OCI-LY7 (cell line): ENCODE data around the gene OGFOD3. TPM values are rescaled to one million over a fixed set of nuclear protein-coding genes. Genes with fewer than 3 reads are reported as not detected.
A peak's percentile ranks its signal among the peaks of the same experiment; 100 is the strongest.

Source experiments
- BruUV-seq: library from RNA; stranded (reverse); fragments of 400-500 nt; replicated peaks from 2 replicates; lab custom pipeline; 2021; lab: Mats Ljungman, UMichigan
- CTCF ChIA-PET: fragments of 300-600 bp; sonication (Branson Sonifier 250); formaldehyde crosslinking; loops from one replicate; lab custom pipeline; 2022; ENCODE audit warnings: antibody characterized with exemption; ENCODE audit not compliant: unreplicated experiment; lab: Charles Lee
- POLR2A ChIA-PET: fragments of 300-600 bp; sonication (Branson Sonifier 250); formaldehyde crosslinking; loops from one replicate; lab custom pipeline; 2022; ENCODE audit warnings: antibody characterized with exemption; lab: Charles Lee
- DNase-seq: peaks from one replicate; pipeline ENCODE4 v3.0.0-alpha.2; 2015; ENCODE audit warnings: low spot score
- H2AFZ ChIP-seq: fragments of 200-600 bp; sonication (generic), shearing (Covaris generic); 2 replicates; pipeline ENCODE4 v1.6.1; 2014; ENCODE audit warnings: mild to moderate bottlenecking, antibody characterized with exemption, low read length, moderate library complexity
- H3K27ac ChIP-seq: fragments of 200-600 bp; sonication (generic); 2 replicates; pipeline ENCODE4 v1.5.1; 2014; ENCODE audit warnings: mixed run types, low read depth, mild to moderate bottlenecking, moderate library complexity, low read length, inconsistent platforms; ENCODE audit not compliant: poor library complexity, severe bottlenecking
- H3K36me3 ChIP-seq: fragments of 200-600 bp; sonication (generic); 2 replicates; pipeline ENCODE4 v1.6.1; 2014; ENCODE audit warnings: mild to moderate bottlenecking, antibody characterized with exemption, low read length, moderate library complexity, mixed read lengths; ENCODE audit not compliant: insufficient read depth
- H3K4me1 ChIP-seq: fragments of 200-600 bp; sonication (generic); 2 replicates; pipeline ENCODE4 v1.5.1; 2014; ENCODE audit warnings: mild to moderate bottlenecking, low read length; ENCODE audit not compliant: insufficient read depth, poor library complexity, severe bottlenecking
- H3K4me2 ChIP-seq: fragments of 200-600 bp; sonication (generic); 2 replicates; pipeline ENCODE4 v1.6.1; 2014; ENCODE audit warnings: mild to moderate bottlenecking, low read length
- H3K4me3 ChIP-seq: fragments of 200-600 bp; sonication (generic); 2 replicates; pipeline ENCODE4 v1.5.1; 2014; ENCODE audit warnings: mild to moderate bottlenecking, low read depth, low read length; ENCODE audit not compliant: poor library complexity, severe bottlenecking
- H3K79me2 ChIP-seq: fragments of 200-600 bp; sonication (generic); 2 replicates; pipeline ENCODE4 v1.6.1; 2016; ENCODE audit warnings: low read depth, mild to moderate bottlenecking, low read length, moderate library complexity, mixed read lengths; ENCODE audit not compliant: insufficient read depth
- H3K9me2 ChIP-seq: fragments of 200-600 bp; sonication (generic); 2 replicates; pipeline ENCODE4 v1.6.1; 2016; ENCODE audit warnings: mild to moderate bottlenecking, low read length, mixed read lengths; ENCODE audit not compliant: insufficient read depth
- H3K9me3 ChIP-seq: fragments of 200-600 bp; sonication (generic); 2 replicates; pipeline ENCODE4 v1.6.1; 2014; ENCODE audit warnings: mild to moderate bottlenecking, mixed run types, low read length, mixed read lengths
- H4K20me1 ChIP-seq: fragments of 200-600 bp; sonication (generic); 2 replicates; pipeline ENCODE4 v1.6.1; 2014; ENCODE audit warnings: mild to moderate bottlenecking, antibody characterized with exemption, low read length, moderate library complexity, mixed read lengths; ENCODE audit not compliant: insufficient read depth
- EZH2phosphoT487 ChIP-seq: fragments of 200-600 bp; sonication (generic); IDR thresholded peaks from 2 replicates; pipeline ENCODE4 v1.6.1; 2018; ENCODE audit warnings: low read depth, borderline replicate concordance, mild to moderate bottlenecking, mixed run types, antibody characterized with exemption, low read length, moderate library complexity, mixed read lengths
- intact Hi-C: fragments of 100-400 bp; cut with micrococcal nuclease; formaldehyde crosslinking; loops from one replicate; pipeline ENCODE4 v1.10.0; 2022; ENCODE audit not compliant: unreplicated experiment
- total RNA-seq, 2 experiments: library from RNA; depleted of rRNA in 1 of 2; stranded (reverse); fragments of >200 nt in 1 of 2; shearing (Covaris generic) in 1 of 2; gene quantifications; 2 replicates each; pipeline ENCODE4 v1.2.3, GENCODE V29; 2014 to 2022
- TF ChIP-seq, protein P1 (sequence below): fragments of 200-600 bp; sonication (generic); conservative IDR thresholded peaks from 2 replicates; pipeline ENCODE4 v1.5.1; 2014; ENCODE audit warnings: mild to moderate bottlenecking, antibody characterized with exemption, low read length, moderate library complexity, mixed read lengths

Gene OGFOD3
- total RNA-seq, 2 experiments from 2014 or later: 55.6 to 65.2 TPM

GRCh38 chr17:82351713-82352488 lies 66.5 kb downstream of the OGFOD3 start:
- no peak for TF ChIP-seq EZH2phosphoT487
- TF ChIP-seq, protein P1, sequence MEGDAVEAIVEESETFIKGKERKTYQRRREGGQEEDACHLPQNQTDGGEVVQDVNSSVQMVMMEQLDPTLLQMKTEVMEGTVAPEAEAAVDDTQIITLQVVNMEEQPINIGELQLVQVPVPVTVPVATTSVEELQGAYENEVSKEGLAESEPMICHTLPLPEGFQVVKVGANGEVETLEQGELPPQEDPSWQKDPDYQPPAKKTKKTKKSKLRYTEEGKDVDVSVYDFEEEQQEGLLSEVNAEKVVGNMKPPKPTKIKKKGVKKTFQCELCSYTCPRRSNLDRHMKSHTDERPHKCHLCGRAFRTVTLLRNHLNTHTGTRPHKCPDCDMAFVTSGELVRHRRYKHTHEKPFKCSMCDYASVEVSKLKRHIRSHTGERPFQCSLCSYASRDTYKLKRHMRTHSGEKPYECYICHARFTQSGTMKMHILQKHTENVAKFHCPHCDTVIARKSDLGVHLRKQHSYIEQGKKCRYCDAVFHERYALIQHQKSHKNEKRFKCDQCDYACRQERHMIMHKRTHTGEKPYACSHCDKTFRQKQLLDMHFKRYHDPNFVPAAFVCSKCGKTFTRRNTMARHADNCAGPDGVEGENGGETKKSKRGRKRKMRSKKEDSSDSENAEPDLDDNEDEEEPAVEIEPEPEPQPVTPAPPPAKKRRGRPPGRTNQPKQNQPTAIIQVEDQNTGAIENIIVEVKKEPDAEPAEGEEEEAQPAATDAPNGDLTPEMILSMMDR: peak; percentile 100
- Histone ChIP-seq H3K9me2 (no peaks in the 10 kb centered on the region), H4K20me1 (no peaks in the 10 kb centered on the region), H3K9me3 (no peaks in the 10 kb centered on the region), H3K36me3 (no peaks in the 10 kb centered on the region), H3K27ac (peak overlapping the region; percentile 97), H3K4me2 (peak overlapping the region; percentile 78), H3K4me3 (peak overlapping the region; percentile 55), H3K4me1 (peaks cover 67% of the 10 kb centered on the region), H3K79me2 (no peaks in the 10 kb centered on the region), H2AFZ (peak overlapping the region; percentile 65)
- CTCF ChIA-PET: interaction anchor here (0.6 to 2.0 kb wide), 7 partner anchors 15 to 141 kb away, joined by 3 to 11 read pairs (median 4); no protein-coding TSS in a partner anchor
- no TSS peak for BruUV-seq
- DNase-seq: peak; percentile 98
- POLR2A ChIA-PET: interaction anchor here (0.5 to 3.7 kb wide), 11 partner anchors 10 to 153 kb away, joined by 3 to 22 read pairs (median 6); partner anchors contain the start of genes CYBC1, HEXD and OGFOD3
- intact Hi-C loops: loop anchor here (1.0 to 5.0 kb wide), 8 partner anchors 50 to 520 kb away; partner anchors contain the start of genes HEXD and OGFOD3

DNA sequence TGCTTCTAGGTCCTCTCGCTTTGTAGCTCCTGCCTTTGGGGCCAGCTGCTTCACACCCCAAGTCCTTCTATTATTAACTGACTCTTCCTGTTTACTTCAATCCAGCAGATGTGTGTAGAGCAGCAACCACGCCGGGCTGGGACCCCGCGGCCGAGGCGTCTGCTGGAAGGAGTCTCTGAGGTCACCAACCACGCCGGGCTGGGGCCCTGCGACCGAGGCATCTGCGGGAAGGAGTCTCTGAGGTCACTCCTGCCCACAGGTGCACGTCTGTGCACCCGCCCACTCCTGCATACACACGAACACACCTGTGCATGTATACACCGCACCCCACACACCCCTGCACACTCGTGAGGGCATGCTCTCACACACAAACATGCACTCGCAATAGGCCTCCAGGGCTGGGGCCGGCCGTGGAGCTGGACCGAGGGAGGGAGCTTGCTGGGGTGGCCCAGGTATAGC lies 67.1 kb downstream of the OGFOD3 start:
- Histone ChIP-seq H3K9me3 (no peaks in the 10 kb centered on the region), H3K4me2 (peak overlapping the region; percentile 78), H3K27ac (peak overlapping the region; percentile 97), H4K20me1 (no peaks in the 10 kb centered on the region), H2AFZ (peak overlapping the region; percentile 65), H3K79me2 (no peaks in the 10 kb centered on the region), H3K36me3 (no peaks in the 10 kb centered on the region), H3K4me3 (peak overlapping the region; percentile 55), H3K9me2 (no peaks in the 10 kb centered on the region), H3K4me1 (peaks cover 67% of the 10 kb centered on the region)
- CTCF ChIA-PET: interaction anchor here (0.6 to 2.0 kb wide), 9 partner anchors 15 to 203 kb away, joined by 3 to 11 read pairs (median 4); no protein-coding TSS in a partner anchor
- no TSS peak for BruUV-seq
- peak; percentile 98 for DNase-seq
- TF ChIP-seq EZH2phosphoT487: no peak
- TF ChIP-seq, protein P1: no peak
- intact Hi-C loops: loop anchor here (1.0 to 5.0 kb wide), 7 partner anchors 51 to 521 kb away; partner anchors contain the start of genes HEXD and OGFOD3
- POLR2A ChIA-PET: interaction anchor here (0.5 to 3.7 kb wide), 11 partner anchors 10 to 154 kb away, joined by 3 to 22 read pairs (median 5); partner anchors contain the start of genes CYBC1, HEXD and OGFOD3
